Measurements from ENCODE around the gene NEK4.

The NEK4 gene

GRCh38 chr3:52771334-52771681, 568 bp upstream of the NEK4 start:
- H3K27ac ChIP-seq = peak overlapping the region; percentile 75
- TF ChIP-seq ZFX (IDR thresholded peaks at IDR 0.05) (no peak), CTCF (conservative IDR thresholded peaks at IDR 0.05) (no peak)

- peak overlapping the region; percentile 75 for H3K27ac ChIP-seq
- TF ChIP-seq ZFX (IDR thresholded peaks at IDR 0.05) (no peak), CTCF (conservative IDR thresholded peaks at IDR 0.05) (no peak)
Measured at GRCh38 chr3:52769786-52770455, 819 bp downstream of the NEK4 start.

GRCh38 chr3:52763466-52763865, 7.3 kb downstream of the NEK4 start:
- TF ChIP-seq ZFX (IDR thresholded peaks at IDR 0.05) (no peak), CTCF (conservative IDR thresholded peaks at IDR 0.05) (no peak)
- no peak overlapping the region for H3K27ac ChIP-seq

GRCh38 chr3:52756141-52756540, 14.6 kb downstream of the NEK4 start:
- no peak for TF ChIP-seq ZFX (IDR thresholded peaks at IDR 0.05)
- no peak for TF ChIP-seq CTCF (conservative IDR thresholded peaks at IDR 0.05)
- H3K27ac ChIP-seq = no peak overlapping the region

- TF ChIP-seq CTCF (conservative IDR thresholded peaks at IDR 0.05) = no peak
- TF ChIP-seq ZFX (IDR thresholded peaks at IDR 0.05) = no peak
- H3K27ac ChIP-seq = no peak overlapping the region
Measured at GRCh38 chr3:52754373-52754772, 16.4 kb downstream of the NEK4 start.

- no peak overlapping the region for H3K27ac ChIP-seq
- TF ChIP-seq ZFX (IDR thresholded peaks at IDR 0.05) (no peak), CTCF (conservative IDR thresholded peaks at IDR 0.05) (no peak)
Measured at GRCh38 chr3:52752045-52752660, 18.6 kb downstream of the NEK4 start.

GRCh38 chr3:52743721-52744120, 27.0 kb downstream of the NEK4 start:
- no peak for TF ChIP-seq CTCF (conservative IDR thresholded peaks at IDR 0.05)
- no peak overlapping the region for H3K27ac ChIP-seq
